ENCODE data around the gene SERPIND1.
"Not testable (repeated sequence)": the region's sequence is repeated elsewhere in the genome, so short reads cannot be mapped to it uniquely, and the experiment has no call there.

Gene SERPIND1

DNA sequence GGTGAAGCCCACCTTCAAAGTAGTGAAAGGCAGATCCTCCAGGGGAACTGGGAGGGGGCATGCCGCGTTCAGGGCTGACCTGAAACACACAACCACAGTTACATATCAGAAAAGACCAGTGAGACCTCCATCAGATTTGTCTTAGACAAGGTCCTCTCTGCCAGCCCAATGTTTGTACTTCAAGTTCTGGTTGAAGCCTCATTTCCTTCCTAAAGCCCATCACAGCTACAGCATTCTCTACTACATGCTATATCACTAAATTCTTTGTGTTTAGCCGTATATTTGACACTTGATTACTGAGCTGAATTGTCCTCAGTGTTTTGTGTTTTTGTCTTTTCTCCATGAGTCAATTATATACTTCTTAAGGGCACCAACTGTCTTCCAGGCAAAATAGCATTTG is 44.6 kb downstream of the SERPIND1 start:
- DNase-seq, result no peak

DNA sequence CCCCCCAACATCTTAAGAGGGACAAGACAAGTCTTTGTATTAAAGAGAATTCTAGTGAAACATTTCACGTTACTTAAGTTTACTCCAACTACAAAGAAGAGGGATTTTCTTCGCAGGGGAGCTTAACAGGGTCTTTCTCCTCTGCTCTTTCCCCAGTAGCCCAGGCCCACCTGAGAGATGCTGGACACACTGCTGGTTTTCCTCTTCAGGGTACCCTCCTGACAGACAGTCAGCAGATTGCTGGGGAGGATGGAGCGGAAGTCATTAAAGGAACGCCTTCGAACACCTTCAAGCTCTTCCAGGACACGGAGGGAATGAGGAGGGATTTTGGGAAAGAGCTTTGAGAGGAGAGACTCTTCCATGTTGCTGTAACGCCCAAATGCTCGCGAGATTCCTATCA is 45.6 kb downstream of the SERPIND1 start:
- no peak for DNase-seq

DNA sequence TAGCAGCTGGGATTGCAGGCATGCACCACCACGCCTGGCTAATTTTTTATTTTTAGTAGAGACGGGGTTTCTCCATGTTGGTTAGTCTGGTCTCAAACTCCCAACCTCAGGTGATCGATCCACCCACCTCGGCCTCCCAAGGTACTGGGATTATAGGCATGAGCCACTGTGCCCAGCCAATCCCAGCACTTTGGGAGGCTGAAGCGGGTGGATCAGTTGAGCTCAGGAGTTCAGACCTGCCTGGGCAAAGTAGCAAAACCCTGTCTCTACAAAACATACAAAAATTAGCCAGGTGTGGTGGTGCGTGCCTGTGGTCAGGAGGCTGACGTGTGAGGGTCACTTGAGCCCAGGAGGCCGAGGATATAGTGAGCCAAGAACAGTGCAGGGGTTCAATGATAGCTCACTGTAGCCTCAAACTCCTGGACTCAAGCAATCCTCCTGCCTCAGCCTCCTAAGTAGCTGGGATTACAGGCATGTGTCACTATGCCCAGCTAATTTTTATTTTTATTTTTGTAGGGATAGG is 47.9 kb downstream of the SERPIND1 start:
- not testable (repeated sequence) for DNase-seq

DNA sequence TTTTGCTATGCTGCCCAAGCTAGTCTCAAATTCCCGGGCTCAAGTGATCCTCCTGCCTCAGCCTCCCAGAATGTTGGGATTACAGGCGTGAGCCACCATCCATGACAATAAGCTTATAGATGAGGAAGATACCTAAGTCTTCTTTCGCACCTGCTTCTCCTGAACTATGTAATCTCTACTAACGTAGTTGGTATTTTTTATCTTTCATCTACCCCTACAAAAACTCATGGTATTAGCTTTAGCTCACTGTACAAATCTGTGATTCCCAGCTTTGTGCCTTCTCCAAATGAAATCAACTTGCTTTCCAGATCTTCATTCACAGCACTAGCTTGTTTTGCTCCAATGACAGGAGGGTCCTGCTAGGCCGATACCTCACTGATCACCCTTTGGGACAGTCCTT is 48.3 kb downstream of the SERPIND1 start:
- no peak for DNase-seq

DNA sequence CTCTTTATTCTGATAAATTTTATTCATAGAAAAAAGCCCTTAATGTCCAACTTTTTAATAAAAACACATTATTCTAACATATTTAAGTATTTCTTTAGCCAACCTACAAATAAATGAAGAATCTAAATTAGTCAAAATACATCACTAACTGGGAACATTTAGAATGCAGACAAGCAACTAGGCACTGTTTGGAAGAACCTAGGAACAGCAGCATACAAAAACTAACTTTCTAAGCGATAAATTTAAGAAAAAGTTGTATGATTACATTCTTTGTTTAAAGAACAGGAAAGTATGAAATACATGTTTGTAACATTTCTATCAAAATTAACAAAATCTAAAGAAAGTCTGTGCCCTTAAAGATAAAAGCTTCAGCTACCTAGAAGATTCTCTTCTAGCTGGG is 49.4 kb downstream of the SERPIND1 start:
- DNase-seq, result no peak

DNA sequence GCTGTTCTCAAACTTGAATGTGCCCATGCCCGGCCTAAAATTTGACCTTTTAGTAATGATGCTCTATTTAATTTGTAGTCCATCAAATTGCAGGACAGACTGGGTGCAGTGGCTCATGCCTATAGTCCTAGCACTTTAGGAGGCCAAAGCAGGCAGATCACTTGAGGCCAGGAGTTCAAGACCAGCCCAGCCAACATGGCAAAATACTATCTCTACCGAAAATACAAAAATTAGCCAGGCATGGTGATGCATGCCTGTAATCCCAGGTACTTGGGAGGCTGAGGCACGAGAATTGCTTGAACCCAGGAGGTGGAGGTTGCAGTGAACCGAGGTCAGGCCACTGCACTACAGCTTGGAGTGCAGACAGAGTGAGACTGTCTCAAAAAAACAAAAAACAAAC is 51.3 kb downstream of the SERPIND1 start:
- DNase-seq, result not testable (repeated sequence)

DNA sequence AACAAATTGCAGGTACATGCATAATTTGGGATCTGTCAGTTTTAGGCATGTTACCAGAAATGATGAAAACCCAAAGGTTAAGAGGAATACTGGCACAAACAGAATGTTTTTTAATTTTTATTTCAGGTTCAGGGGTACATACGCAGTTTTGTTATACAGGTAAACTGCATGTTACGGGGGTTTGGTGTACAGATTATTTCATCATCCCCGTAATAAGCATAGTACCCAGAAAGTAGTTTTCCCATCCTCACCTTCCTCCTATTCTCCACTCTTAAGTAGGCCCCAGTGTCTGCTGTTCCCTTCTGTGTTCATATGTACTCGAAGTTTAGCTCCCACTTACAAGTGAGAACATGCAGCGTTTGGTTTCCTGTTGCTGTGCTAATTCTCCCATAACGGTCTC is 51.7 kb downstream of the SERPIND1 start:
- DNase-seq, result no peak

DNA sequence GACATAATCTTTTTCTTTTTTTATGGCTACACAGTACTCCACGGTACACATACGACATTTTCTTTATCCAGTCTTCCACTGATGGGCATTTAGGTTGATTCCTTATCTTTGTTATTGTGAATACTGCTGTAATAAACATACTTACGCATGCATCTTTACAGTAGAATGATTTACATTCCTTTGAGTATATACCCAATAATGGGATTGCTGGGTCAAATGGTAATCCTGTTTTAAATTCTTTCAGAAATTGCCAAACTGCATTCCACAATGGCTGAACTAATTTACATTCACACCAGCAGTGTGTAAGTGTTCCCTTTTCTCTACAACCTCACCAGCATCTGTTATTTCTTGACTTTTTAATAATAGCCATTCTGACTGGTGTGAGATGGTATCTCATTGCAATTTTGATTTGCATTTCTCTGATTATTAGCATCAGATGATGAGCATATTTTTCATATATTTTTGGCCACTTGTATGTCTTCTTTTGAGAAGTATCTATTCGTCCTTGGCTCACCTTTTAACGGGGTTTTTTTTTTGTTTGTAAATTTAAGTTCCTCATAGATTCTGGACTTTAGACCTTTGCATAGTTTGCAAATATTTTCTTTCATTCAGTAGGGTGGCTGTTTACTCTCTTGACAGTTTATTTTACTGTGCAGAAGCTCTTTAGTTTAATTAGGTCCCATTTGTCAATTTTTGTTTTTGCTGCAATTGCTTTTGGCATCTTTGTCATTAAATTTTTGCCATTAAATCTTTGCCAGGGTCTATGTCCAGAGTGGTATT is 52.6 kb downstream of the SERPIND1 start:
- DNase-seq, result not testable (repeated sequence)

DNA sequence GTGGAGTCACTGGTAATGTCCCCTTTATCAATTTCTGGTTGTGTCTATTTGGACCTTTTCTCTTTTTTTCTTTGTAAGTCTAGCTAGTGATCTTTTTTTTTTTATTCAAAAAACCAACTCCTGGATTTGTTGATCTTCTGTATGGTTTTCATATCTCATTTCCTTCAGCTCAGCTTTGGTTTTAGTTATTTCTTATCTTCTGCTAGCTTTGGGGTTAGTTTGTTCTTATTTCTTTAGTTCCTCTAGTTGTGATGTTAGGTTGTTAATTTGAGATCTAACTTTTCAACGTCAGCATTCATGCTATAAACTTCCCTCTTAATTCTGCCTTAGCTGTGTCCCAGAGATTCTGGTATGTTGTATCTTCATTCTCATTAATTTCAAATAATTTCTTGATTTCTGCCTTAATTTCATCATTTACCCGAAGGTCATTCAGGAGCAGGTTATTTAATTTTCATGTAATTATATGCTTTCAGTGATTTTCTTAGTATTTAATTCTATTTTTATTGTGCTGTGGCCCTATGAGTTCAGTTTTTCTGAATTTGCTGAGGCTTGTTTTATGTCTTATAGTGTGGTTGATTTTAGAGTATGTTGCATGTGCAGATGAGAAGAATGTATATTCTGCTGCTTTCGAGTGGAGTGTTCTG is 55.7 kb downstream of the SERPIND1 start:
- no peak for DNase-seq

DNA sequence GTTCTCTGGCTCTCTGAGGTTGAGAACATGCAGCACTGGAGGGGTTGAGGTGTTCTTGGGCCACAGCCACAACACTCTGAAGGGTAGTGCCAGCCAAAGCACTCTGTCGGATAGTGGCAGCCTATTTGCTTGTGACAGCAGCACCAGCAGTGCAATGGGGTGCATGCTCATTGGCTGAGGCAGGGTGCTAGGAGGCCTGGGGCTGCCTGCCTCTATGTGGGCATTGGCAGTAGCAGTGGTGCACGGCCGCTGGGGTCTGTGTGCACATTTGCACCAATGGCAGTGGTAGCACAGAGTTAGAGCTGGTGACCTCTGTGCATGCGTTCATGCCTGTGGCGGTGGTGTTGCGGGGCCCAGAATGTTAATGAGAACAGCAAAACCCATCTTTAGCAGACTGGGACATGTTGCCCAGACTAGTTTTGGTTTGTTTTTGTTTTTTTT is 59.3 kb downstream of the SERPIND1 start:
- DNase-seq, result no peak

DNA sequence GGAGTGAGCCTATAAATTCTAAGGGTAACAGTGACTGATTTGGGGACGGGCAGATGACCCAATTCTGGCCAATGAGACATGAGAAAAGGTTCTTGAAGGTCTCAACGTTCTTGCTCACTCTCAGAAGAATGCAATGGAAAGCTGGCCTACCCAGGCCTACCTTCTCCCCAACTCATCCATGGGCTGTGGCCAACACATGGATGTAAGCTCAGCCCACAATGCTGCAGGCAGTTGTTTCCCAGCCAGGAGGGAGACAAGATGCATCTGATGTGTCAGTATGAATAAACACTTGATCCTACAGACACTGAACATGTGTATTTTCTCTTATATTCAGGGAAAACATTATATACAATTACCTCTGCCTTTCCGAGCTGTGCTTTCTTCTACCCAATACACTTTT is 60.3 kb downstream of the SERPIND1 start:
- no peak for DNase-seq

DNA sequence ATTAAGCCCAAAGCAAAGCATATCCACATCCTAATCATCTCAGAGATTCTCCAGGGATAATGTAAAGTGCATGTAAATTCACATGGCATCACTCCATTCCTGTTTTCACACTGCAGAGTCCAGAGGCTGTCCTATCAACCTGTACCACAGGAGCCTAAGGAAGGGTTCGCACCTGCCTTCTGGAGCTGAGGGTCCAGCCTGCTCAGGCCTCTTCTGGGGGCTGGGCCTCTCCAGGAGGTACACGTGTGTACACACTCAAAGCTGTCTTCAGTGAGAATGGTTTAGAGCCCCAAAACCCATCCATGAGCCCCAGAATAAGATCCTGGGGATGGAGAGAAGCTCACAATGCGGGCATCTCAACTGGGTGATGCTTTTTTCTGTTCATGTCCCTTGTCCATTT is 60.8 kb downstream of the SERPIND1 start:
- DNase-seq, result no peak
